ENCODE data around the gene SBF1. TPM values are rescaled to one million over a fixed set of nuclear protein-coding genes. Genes with fewer than 3 reads are reported as not detected.

Gene SBF1
- total and polyA plus RNA-seq, 9 donors = 1.9 to 86.0 (median 58.7) TPM

Other genes with a start within 250 kb of the SBF1 start
- 10 to 100 TPM; 35.9 to 52.2 (median 40.8) TPM for gene TUBGCP6, start 230.0 kb downstream of the SBF1 start, total RNA-seq
- gene TUBGCP6, start 230.0 kb downstream of the SBF1 start, polyA plus RNA-seq = 10 to 100 TPM in 1 of 2 donors, 1 to 10 TPM in 1; 7.5 to 42.6 TPM
- gene HDAC10, start 223.8 kb downstream of the SBF1 start, total RNA-seq = 10 to 100 TPM; 24.9 to 44.6 (median 41.1) TPM
- 10 to 100 TPM in 1 of 2 donors, 1 to 10 TPM in 1; 2.3 to 33.2 TPM for gene HDAC10, start 223.8 kb downstream of the SBF1 start, polyA plus RNA-seq
- gene MAPK12, start 213.4 kb downstream of the SBF1 start, total RNA-seq = 10 to 100 TPM in 6 of 7 donors, 1 to 10 TPM in 1; 7.9 to 35.3 (median 23.3) TPM
- gene MAPK12, start 213.4 kb downstream of the SBF1 start, polyA plus RNA-seq = 10 to 100 TPM in 1 of 2 donors, under 1 TPM in 1; 0.87 to 26.5 TPM
- 10 to 100 TPM in 4 of 7 donors, 1 to 10 TPM in 3; 2.0 to 31.6 (median 12.0) TPM for gene MAPK11, start 204.7 kb downstream of the SBF1 start, total RNA-seq
- gene MAPK11, start 204.7 kb downstream of the SBF1 start, polyA plus RNA-seq = 10 to 100 TPM in 1 of 2 donors, under 1 TPM in 1; 0.92 to 13.0 TPM
- gene PLXNB2, start 167.4 kb downstream of the SBF1 start, total RNA-seq = 100 to 1,000 TPM; 121 to 274 (median 229) TPM
- 100 to 1,000 TPM in 1 of 2 donors, 10 to 100 TPM in 1; 26.5 to 135 TPM for gene PLXNB2, start 167.4 kb downstream of the SBF1 start, polyA plus RNA-seq
- gene DENND6B, start 148.0 kb downstream of the SBF1 start, total RNA-seq = 10 to 100 TPM in 2 of 7 donors, 1 to 10 TPM in 5; 2.6 to 17.3 (median 7.4) TPM
- 1 to 10 TPM in 1 of 2 donors, under 1 TPM in 1; 0.38 to 5.6 TPM for gene DENND6B, start 148.0 kb downstream of the SBF1 start, polyA plus RNA-seq
- gene PPP6R2, start 131.7 kb downstream of the SBF1 start, total RNA-seq = 10 to 100 TPM; 30.1 to 52.9 (median 37.8) TPM
- 10 to 100 TPM in 1 of 2 donors, 1 to 10 TPM in 1; 8.2 to 33.4 TPM for gene PPP6R2, start 131.7 kb downstream of the SBF1 start, polyA plus RNA-seq
- gene ADM2, start 6.5 kb upstream of the SBF1 start, total RNA-seq = 1 to 10 TPM in 1 of 7 donors, under 1 TPM in 3, not detected in 3; 0.11 to 2.6 (median 0.21) TPM
- under 1 TPM; 0.01 to 0.03 TPM for gene ADM2, start 6.5 kb upstream of the SBF1 start, polyA plus RNA-seq
- gene MIOX, start 11.8 kb upstream of the SBF1 start, total RNA-seq = under 1 TPM in 1 of 7 donors, not detected in 6; 0.20 TPM
- not detected for gene MIOX, start 11.8 kb upstream of the SBF1 start, polyA plus RNA-seq
- 10 to 100 TPM; 43.6 to 76.6 (median 60.9) TPM for gene LMF2, start 32.7 kb upstream of the SBF1 start, total RNA-seq
- gene LMF2, start 32.7 kb upstream of the SBF1 start, polyA plus RNA-seq = 10 to 100 TPM in 1 of 2 donors, 1 to 10 TPM in 1; 1.5 to 52.3 TPM
- 10 to 100 TPM; 37.1 to 61.5 (median 53.7) TPM for gene NCAPH2, start 33.2 kb upstream of the SBF1 start, total RNA-seq
- 10 to 100 TPM; 11.5 to 49.0 TPM for gene NCAPH2, start 33.2 kb upstream of the SBF1 start, polyA plus RNA-seq
- gene SCO2, start 50.6 kb upstream of the SBF1 start, total RNA-seq = 1 to 10 TPM in 2 of 7 donors, under 1 TPM in 2, not detected in 3; 0.73 to 5.1 (median 2.6) TPM
- under 1 TPM in 1 of 2 donors, not detected in 1; 0.75 TPM for gene SCO2, start 50.6 kb upstream of the SBF1 start, polyA plus RNA-seq
- 10 to 100 TPM in 5 of 7 donors, 1 to 10 TPM in 2; 6.6 to 72.4 (median 15.9) TPM for gene TYMP, start 55.0 kb upstream of the SBF1 start, total RNA-seq
- 1 to 10 TPM; 2.7 to 8.4 TPM for gene TYMP, start 55.0 kb upstream of the SBF1 start, polyA plus RNA-seq
- gene KLHDC7B, start 70.9 kb upstream of the SBF1 start, total RNA-seq = under 1 TPM in 5 of 7 donors, not detected in 2; 0.10 to 0.12 (median 0.10) TPM
- under 1 TPM; 0.04 to 0.13 TPM for gene KLHDC7B, start 70.9 kb upstream of the SBF1 start, polyA plus RNA-seq
- not detected for gene SYCE3, start 87.9 kb upstream of the SBF1 start, total RNA-seq
- gene SYCE3, start 87.9 kb upstream of the SBF1 start, polyA plus RNA-seq = not detected
- gene CPT1B, start 103.4 kb upstream of the SBF1 start, total RNA-seq = 10 to 100 TPM in 1 of 7 donors, 1 to 10 TPM in 6; 3.6 to 10.6 (median 5.2) TPM
- gene CPT1B, start 103.4 kb upstream of the SBF1 start, polyA plus RNA-seq = 1 to 10 TPM; 2.5 to 4.2 TPM
- 10 to 100 TPM; 34.9 to 73.2 (median 48.8) TPM for gene CHKB, start 107.8 kb upstream of the SBF1 start, total RNA-seq
- 10 to 100 TPM; 42.2 to 44.2 TPM for gene CHKB, start 107.8 kb upstream of the SBF1 start, polyA plus RNA-seq
- gene MAPK8IP2, start 125.8 kb upstream of the SBF1 start, total RNA-seq = 10 to 100 TPM in 4 of 7 donors, 1 to 10 TPM in 3; 5.0 to 28.4 (median 13.2) TPM
- 1 to 10 TPM; 1.1 to 6.0 TPM for gene MAPK8IP2, start 125.8 kb upstream of the SBF1 start, polyA plus RNA-seq
- 10 to 100 TPM; 11.9 to 51.6 (median 19.9) TPM for gene ARSA, start 153.1 kb upstream of the SBF1 start, total RNA-seq
- gene ARSA, start 153.1 kb upstream of the SBF1 start, polyA plus RNA-seq = 10 to 100 TPM in 1 of 2 donors, 1 to 10 TPM in 1; 2.1 to 13.1 TPM
- gene SHANK3, start 197.8 kb upstream of the SBF1 start, total RNA-seq = 10 to 100 TPM in 2 of 7 donors, 1 to 10 TPM in 5; 2.6 to 23.2 (median 6.2) TPM
- gene SHANK3, start 197.8 kb upstream of the SBF1 start, polyA plus RNA-seq = 1 to 10 TPM; 2.7 to 9.8 TPM

Measured in ovary (tissue), 9 donors.